ENCODE data around the gene RANBP3L. TPM values are rescaled to one million over a fixed set of nuclear protein-coding genes. Genes with fewer than 3 reads are reported as not detected.

Gene RANBP3L
- polyA plus RNA-seq, 2 of the 4 experiments (the other 2 are of a cell fraction) = not detected

DNA sequence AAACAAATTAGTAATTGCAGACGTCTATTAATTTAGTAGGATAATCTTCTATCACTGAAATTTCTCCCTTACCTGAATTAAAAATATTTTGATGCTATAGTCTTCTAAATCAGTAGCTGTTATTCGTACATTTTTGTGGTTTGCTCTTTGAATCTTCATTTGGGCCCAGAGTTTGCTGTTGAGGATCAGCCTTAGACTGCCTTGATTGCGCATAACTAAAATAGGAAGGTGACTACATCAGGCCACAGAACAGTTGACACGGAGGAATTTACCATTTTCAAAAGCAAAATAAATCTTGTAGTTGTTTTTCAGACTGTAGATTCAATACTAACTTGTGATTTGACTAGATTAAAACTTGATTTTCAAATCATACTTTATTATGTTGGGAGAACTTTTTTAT is 48.1 kb downstream of the RANBP3L start:
- no peak overlapping the region for H3K27ac ChIP-seq
- no peak for DNase-seq (ENCODE audit: low read depth in 1 of 2, low spot score in 1 of 2)
- TF ChIP-seq HOXA7 (CRISPR knock-in tag; IDR thresholded peaks at IDR 0.05) (no peak), NFE2L2 (conservative IDR thresholded peaks at IDR 0.05; ENCODE audit: low read length) (no peak), ESRRA (IDR thresholded peaks at IDR 0.05; ENCODE audit: borderline replicate concordance, low read length) (no peak), ZFP36 (IDR thresholded peaks at IDR 0.05; ENCODE audit: borderline replicate concordance, partially characterized antibody) (no peak), HEYL (CRISPR knock-in tag; IDR thresholded peaks at IDR 0.05) (no peak), HOXB13 (CRISPR knock-in tag; IDR thresholded peaks at IDR 0.05; ENCODE audit: low read depth) (no peak), CHD2 (IDR thresholded peaks at IDR 0.05; ENCODE audit: low read length, partially characterized antibody) (no peak), NR3C1 (IDR thresholded peaks at IDR 0.05) (no peak), EHF (CRISPR knock-in tag; IDR thresholded peaks at IDR 0.05) (no peak), RCOR1 (IDR thresholded peaks at IDR 0.05; ENCODE audit: low read depth, low read length) (no peak), KDM5A (IDR thresholded peaks at IDR 0.05) (no peak), MAFK (IDR thresholded peaks at IDR 0.05; ENCODE audit: partially characterized antibody) (no peak), HOXB5 (CRISPR knock-in tag; IDR thresholded peaks at IDR 0.05) (no peak), ZNF302 (CRISPR knock-in tag; IDR thresholded peaks at IDR 0.05) (no peak), MAZ (IDR thresholded peaks at IDR 0.05; ENCODE audit: borderline replicate concordance, low read depth, low read length) (no peak), CBX8 (IDR thresholded peaks at IDR 0.05) (no peak)
- TF ChIP-seq, protein P1, sequence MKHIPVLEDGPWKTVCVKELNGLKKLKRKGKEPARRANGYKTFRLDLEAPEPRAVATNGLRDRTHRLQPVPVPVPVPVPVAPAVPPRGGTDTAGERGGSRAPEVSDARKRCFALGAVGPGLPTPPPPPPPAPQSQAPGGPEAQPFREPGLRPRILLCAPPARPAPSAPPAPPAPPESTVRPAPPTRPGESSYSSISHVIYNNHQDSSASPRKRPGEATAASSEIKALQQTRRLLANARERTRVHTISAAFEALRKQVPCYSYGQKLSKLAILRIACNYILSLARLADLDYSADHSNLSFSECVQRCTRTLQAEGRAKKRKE (CRISPR knock-in tag; IDR thresholded peaks at IDR 0.05; ENCODE audit: low read depth) = no peak
- TF ChIP-seq, protein P2, sequence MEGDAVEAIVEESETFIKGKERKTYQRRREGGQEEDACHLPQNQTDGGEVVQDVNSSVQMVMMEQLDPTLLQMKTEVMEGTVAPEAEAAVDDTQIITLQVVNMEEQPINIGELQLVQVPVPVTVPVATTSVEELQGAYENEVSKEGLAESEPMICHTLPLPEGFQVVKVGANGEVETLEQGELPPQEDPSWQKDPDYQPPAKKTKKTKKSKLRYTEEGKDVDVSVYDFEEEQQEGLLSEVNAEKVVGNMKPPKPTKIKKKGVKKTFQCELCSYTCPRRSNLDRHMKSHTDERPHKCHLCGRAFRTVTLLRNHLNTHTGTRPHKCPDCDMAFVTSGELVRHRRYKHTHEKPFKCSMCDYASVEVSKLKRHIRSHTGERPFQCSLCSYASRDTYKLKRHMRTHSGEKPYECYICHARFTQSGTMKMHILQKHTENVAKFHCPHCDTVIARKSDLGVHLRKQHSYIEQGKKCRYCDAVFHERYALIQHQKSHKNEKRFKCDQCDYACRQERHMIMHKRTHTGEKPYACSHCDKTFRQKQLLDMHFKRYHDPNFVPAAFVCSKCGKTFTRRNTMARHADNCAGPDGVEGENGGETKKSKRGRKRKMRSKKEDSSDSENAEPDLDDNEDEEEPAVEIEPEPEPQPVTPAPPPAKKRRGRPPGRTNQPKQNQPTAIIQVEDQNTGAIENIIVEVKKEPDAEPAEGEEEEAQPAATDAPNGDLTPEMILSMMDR (IDR thresholded peaks at IDR 0.05) = no peak
- TF ChIP-seq, protein P3, sequence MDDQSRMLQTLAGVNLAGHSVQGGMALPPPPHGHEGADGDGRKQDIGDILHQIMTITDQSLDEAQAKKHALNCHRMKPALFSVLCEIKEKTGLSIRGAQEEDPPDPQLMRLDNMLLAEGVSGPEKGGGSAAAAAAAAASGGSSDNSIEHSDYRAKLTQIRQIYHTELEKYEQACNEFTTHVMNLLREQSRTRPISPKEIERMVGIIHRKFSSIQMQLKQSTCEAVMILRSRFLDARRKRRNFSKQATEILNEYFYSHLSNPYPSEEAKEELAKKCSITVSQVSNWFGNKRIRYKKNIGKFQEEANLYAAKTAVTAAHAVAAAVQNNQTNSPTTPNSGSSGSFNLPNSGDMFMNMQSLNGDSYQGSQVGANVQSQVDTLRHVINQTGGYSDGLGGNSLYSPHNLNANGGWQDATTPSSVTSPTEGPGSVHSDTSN (IDR thresholded peaks at IDR 0.05) = no peak
- H3K4me3 ChIP-seq = no peak overlapping the region
- no peak for ATAC-seq
- no peaks in the 10 kb centered on the region for H3K4me1 ChIP-seq
- H3K9me3 ChIP-seq = no peaks in the 10 kb centered on the region
- CTCF ChIA-PET = no interaction called here
- POLR2A ChIA-PET = no interaction called here
- H3K4me2 ChIP-seq = no peak overlapping the region
- FAIRE-seq = no peak
- 47% methylated on average over 4 of the region's 4 CpGs for WGBS (ENCODE audit: missing lambda C conversion rate)

DNA sequence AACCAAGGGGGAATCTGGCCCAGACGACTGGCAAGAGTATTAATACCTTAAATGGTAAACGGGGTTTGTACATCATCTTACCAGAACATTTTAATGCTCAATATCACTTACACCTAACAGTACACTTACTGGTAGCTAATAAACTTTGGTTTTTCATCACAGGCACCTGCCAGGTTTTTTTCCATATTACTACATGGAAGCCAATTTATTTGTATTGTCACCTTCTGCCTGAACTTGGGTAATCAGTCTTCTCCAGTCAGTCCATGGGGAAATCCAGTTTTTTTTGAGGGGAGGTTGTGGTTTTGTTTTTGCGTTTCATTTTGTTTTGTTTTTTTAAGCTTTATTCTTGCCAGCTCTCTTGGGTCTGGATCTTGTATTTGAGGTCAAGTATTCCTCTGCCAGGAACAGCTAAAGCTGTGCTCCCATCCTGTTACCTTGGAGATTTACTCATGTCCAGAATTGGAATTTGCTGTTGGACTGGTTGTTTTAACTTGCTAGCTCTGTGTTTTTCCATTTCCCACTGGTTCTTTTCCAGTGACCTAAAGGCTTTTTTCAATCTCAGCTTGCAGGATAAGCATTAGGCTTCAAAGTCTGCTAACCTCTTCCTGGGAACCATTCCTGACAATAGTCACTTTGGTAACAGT is 48.9 kb downstream of the RANBP3L start:
- H3K4me2 ChIP-seq = no peak overlapping the region
- ChIA-PET POLR2A (no interaction called here), CTCF (interaction anchor here (0.6 to 2.6 kb wide), 5 partner anchors 9 to 162 kb away, joined by 3 to 11 read pairs (median 3); no protein-coding TSS in a partner anchor)
- DNase-seq (ENCODE audit: low read depth in 1 of 2, low spot score in 1 of 2) = no peak
- H3K4me3 ChIP-seq = no peak overlapping the region
- no peak for FAIRE-seq
- H3K9me3 ChIP-seq = no peaks in the 10 kb centered on the region
- no peak for ATAC-seq
- H3K4me1 ChIP-seq = no peaks in the 10 kb centered on the region
- WGBS (ENCODE audit: missing lambda C conversion rate) = 37% methylated on average over 3 of the region's 3 CpGs
- H3K27ac ChIP-seq = no peak overlapping the region
- TF ChIP-seq MYC (IDR thresholded peaks at IDR 0.05; ENCODE audit: borderline replicate concordance, low read length) (no peak), ZNF302 (CRISPR knock-in tag; IDR thresholded peaks at IDR 0.05) (no peak), TP53 (CRISPR knock-in tag; IDR thresholded peaks at IDR 0.05) (no peak), KDM5A (IDR thresholded peaks at IDR 0.05) (no peak), HOXB13 (CRISPR knock-in tag; IDR thresholded peaks at IDR 0.05; ENCODE audit: low read depth) (no peak), KDM1A (IDR thresholded peaks at IDR 0.05; ENCODE audit: low read depth) (no peak), RARB (CRISPR knock-in tag; IDR thresholded peaks at IDR 0.05) (no peak), HOXA7 (CRISPR knock-in tag; IDR thresholded peaks at IDR 0.05) (no peak), PHF8 (IDR thresholded peaks at IDR 0.05; ENCODE audit: borderline replicate concordance, low read depth) (no peak), EHMT2 (IDR thresholded peaks at IDR 0.05; ENCODE audit: low read depth) (no peak), ZSCAN20 (CRISPR knock-in tag; IDR thresholded peaks at IDR 0.05) (no peak), POLR2AphosphoS2 (conservative IDR thresholded peaks at IDR 0.05; ENCODE audit: low read length) (no peak), GATA3 (IDR thresholded peaks at IDR 0.05; ENCODE audit: borderline replicate concordance) (no peak), MAFK (IDR thresholded peaks at IDR 0.05; ENCODE audit: partially characterized antibody) (no peak)
- TF ChIP-seq, protein P4, sequence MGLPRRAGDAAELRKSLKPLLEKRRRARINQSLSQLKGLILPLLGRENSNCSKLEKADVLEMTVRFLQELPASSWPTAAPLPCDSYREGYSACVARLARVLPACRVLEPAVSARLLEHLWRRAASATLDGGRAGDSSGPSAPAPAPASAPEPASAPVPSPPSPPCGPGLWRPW (IDR thresholded peaks at IDR 0.05) = no peak
- TF ChIP-seq, protein P1 (CRISPR knock-in tag; IDR thresholded peaks at IDR 0.05; ENCODE audit: low read depth) = no peak
- TF ChIP-seq, protein P2 (IDR thresholded peaks at IDR 0.05) = no peak
- TF ChIP-seq, protein P5, sequence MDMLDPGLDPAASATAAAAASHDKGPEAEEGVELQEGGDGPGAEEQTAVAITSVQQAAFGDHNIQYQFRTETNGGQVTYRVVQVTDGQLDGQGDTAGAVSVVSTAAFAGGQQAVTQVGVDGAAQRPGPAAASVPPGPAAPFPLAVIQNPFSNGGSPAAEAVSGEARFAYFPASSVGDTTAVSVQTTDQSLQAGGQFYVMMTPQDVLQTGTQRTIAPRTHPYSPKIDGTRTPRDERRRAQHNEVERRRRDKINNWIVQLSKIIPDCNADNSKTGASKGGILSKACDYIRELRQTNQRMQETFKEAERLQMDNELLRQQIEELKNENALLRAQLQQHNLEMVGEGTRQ (IDR thresholded peaks at IDR 0.05) = no peak

Data from A549 (cell line).